WTC11 (cell line): ENCODE measurements around the gene SLC24A3.

Source experiments
- CTCF ChIP-seq: fragments of 200-600 bp; IDR thresholded peaks from 2 replicates; pipeline ENCODE4 v1.8.0; 2022; ENCODE audit warnings: antibody characterized with exemption
- E2F5 ChIP-seq: sonication (generic); formaldehyde crosslinking; IDR thresholded peaks from 2 replicates; pipeline ENCODE4 v1.8.1; 2022; ENCODE audit warnings: mild to moderate bottlenecking, moderate library complexity, missing genetic modification reagents
- FOXJ3 ChIP-seq: sonication (generic); formaldehyde crosslinking; IDR thresholded peaks from 2 replicates; pipeline ENCODE4 v1.9.0; 2021; ENCODE audit warnings: missing genetic modification reagents, mild to moderate bottlenecking, borderline replicate concordance
- GRHL2 ChIP-seq: fragments of 250-450 bp; sonication (Bioruptor Pico); IDR thresholded peaks from 2 replicates; pipeline ENCODE4 v1.8.0; 2022; ENCODE audit warnings: mild to moderate bottlenecking, moderate library complexity; ENCODE audit not compliant: insufficient replicate concordance, severe bottlenecking
- SMAD3 ChIP-seq: sonication (generic); formaldehyde crosslinking; IDR thresholded peaks from 2 replicates; pipeline ENCODE4 v1.8.0; 2022; ENCODE audit warnings: missing genetic modification reagents, mild to moderate bottlenecking, borderline replicate concordance
- ZNF138 ChIP-seq: sonication (generic); formaldehyde crosslinking; conservative IDR thresholded peaks from 2 replicates; pipeline ENCODE4 v1.8.1; 2022; ENCODE audit warnings: mild to moderate bottlenecking, moderate library complexity, missing genetic modification reagents
- TF ChIP-seq, protein P1 (sequence below): sonication (generic); formaldehyde crosslinking; IDR thresholded peaks from 2 replicates; pipeline ENCODE4 v1.8.1; 2022; ENCODE audit warnings: low read depth, mild to moderate bottlenecking, moderate library complexity, missing genetic modification reagents, borderline replicate concordance
- TF ChIP-seq, protein P2 (sequence below): sonication (generic); formaldehyde crosslinking; IDR thresholded peaks from 2 replicates; pipeline ENCODE4 v1.8.0; 2022; ENCODE audit warnings: mild to moderate bottlenecking, missing genetic modification reagents

DNA sequence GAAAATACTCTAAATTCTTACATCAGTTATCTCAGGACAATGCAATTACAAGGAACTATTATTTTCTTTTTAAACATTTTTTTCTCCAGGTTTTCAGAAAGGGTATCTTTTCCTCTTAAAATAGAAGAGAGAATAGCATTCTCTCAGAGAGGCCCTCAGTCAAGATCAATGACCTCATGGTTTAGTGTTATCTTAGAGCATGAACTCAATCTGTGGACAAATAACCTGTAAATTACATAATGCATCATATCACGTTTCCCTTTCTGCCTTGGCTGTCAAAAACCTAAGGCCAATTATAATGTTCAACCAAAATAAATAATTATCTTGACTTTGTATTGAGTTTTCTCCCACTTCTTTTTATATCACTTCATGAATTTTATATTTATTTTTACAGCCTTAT, 202.2 kb downstream of the SLC24A3 start:
- TF ChIP-seq GRHL2 (CRISPR knock-in tag) (no peak), CTCF (no peak), SMAD3 (no peak), ZNF138 (no peak), E2F5 (CRISPR knock-in tag) (no peak), FOXJ3 (CRISPR knock-in tag) (no peak)
- TF ChIP-seq, protein P1, sequence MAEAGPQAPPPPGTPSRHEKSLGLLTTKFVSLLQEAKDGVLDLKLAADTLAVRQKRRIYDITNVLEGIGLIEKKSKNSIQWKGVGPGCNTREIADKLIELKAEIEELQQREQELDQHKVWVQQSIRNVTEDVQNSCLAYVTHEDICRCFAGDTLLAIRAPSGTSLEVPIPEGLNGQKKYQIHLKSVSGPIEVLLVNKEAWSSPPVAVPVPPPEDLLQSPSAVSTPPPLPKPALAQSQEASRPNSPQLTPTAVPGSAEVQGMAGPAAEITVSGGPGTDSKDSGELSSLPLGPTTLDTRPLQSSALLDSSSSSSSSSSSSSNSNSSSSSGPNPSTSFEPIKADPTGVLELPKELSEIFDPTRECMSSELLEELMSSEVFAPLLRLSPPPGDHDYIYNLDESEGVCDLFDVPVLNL (CRISPR knock-in tag), result no peak
- TF ChIP-seq, protein P2, sequence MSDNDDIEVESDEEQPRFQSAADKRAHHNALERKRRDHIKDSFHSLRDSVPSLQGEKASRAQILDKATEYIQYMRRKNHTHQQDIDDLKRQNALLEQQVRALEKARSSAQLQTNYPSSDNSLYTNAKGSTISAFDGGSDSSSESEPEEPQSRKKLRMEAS, result no peak
